Measurements from ENCODE around the gene KCNT2.
A peak's percentile ranks its signal among the peaks of the same experiment; 100 is the strongest.

The KCNT2 gene

GRCh38 chr1:196317535-196318522 lies 290.4 kb downstream of the KCNT2 start:
- Histone ChIP-seq H2AK5ac (ENCODE audit: low read length) (no peak overlapping the region), H2BK5ac (ENCODE audit: low read length) (no peak overlapping the region), H3K56ac (ENCODE audit: low read length) (no peak overlapping the region), H4K5ac (ENCODE audit: low read length) (no peak overlapping the region), H2BK15ac (replicated peaks; ENCODE audit: low read depth) (no peak overlapping the region), H3K79me1 (ENCODE audit: low read length) (no peaks in the 10 kb centered on the region), H3K4ac (ENCODE audit: low read depth, low read length) (no peak overlapping the region), H3K4me2 (ENCODE audit: low read length) (no peak overlapping the region), H3K27me3 (ENCODE audit: insufficient read depth, low read length, poor library complexity) (no peaks in the 10 kb centered on the region), H4K8ac (ENCODE audit: low read depth, low read length) (no peak overlapping the region), H3K18ac (ENCODE audit: low read length) (no peak overlapping the region), H3K27ac (ENCODE audit: low read depth, low read length) (no peak overlapping the region), H3K9ac (ENCODE audit: low read length) (no peak overlapping the region), H3K4me1 (ENCODE audit: control insufficient read depth, low read depth, low read length) (no peaks in the 10 kb centered on the region), H2BK120ac (ENCODE audit: low read depth, low read length) (no peak overlapping the region), H3K23ac (ENCODE audit: low read length) (no peak overlapping the region), H3K4me3 (ENCODE audit: low read length) (no peak overlapping the region), H3K79me2 (ENCODE audit: control insufficient read depth, insufficient read depth, low read length) (no peaks in the 10 kb centered on the region), H3K36me3 (ENCODE audit: control insufficient read depth, insufficient read depth, low read length) (no peaks in the 10 kb centered on the region)
- DNase-seq, result peak; percentile 47
- no CpG with 5 or more reads among the region's 8 CpGs for WGBS (ENCODE audit: extremely low coverage, insufficient coverage, low lambda C conversion rate)

- no peak overlapping the region for H2BK15ac ChIP-seq (replicated peaks; ENCODE audit: low read depth)
- H3K4me3 ChIP-seq (ENCODE audit: low read length), result no peak overlapping the region
- H2BK120ac ChIP-seq (ENCODE audit: low read depth, low read length), result no peak overlapping the region
- H3K79me2 ChIP-seq (ENCODE audit: control insufficient read depth, insufficient read depth, low read length), result no peaks in the 10 kb centered on the region
- no peaks in the 10 kb centered on the region for H3K36me3 ChIP-seq (ENCODE audit: control insufficient read depth, insufficient read depth, low read length)
- no peak overlapping the region for H3K27ac ChIP-seq (ENCODE audit: low read depth, low read length)
- H3K27me3 ChIP-seq (ENCODE audit: insufficient read depth, low read length, poor library complexity), result no peaks in the 10 kb centered on the region
- no peak overlapping the region for H4K8ac ChIP-seq (ENCODE audit: low read depth, low read length)
- H4K5ac ChIP-seq (ENCODE audit: low read length), result no peak overlapping the region
- H3K4me1 ChIP-seq (ENCODE audit: control insufficient read depth, low read depth, low read length), result peaks cover 2% of the 10 kb centered on the region
- H2AK5ac ChIP-seq (ENCODE audit: low read length), result no peak overlapping the region
- peak; percentile 63 for DNase-seq
- no peak overlapping the region for H3K23ac ChIP-seq (ENCODE audit: low read length)
- H3K4me2 ChIP-seq (ENCODE audit: low read length), result no peak overlapping the region
- H3K4ac ChIP-seq (ENCODE audit: low read depth, low read length), result no peak overlapping the region
- no peak overlapping the region for H3K9ac ChIP-seq (ENCODE audit: low read length)
- no CpG with 5 or more reads among the region's 1 CpG for WGBS (ENCODE audit: extremely low coverage, insufficient coverage, low lambda C conversion rate)
- no peak overlapping the region for H2BK5ac ChIP-seq (ENCODE audit: low read length)
- H3K56ac ChIP-seq (ENCODE audit: low read length), result no peak overlapping the region
- no peaks in the 10 kb centered on the region for H3K79me1 ChIP-seq (ENCODE audit: low read length)
- no peak overlapping the region for H3K18ac ChIP-seq (ENCODE audit: low read length)
Measured at GRCh38 chr1:196312739-196313138, 295.5 kb downstream of the KCNT2 start.

- H2AK5ac ChIP-seq (ENCODE audit: low read length), result no peak overlapping the region
- no peak overlapping the region for H3K4ac ChIP-seq (ENCODE audit: low read depth, low read length)
- no peak overlapping the region for H3K27ac ChIP-seq (ENCODE audit: low read depth, low read length)
- no peak overlapping the region for H2BK15ac ChIP-seq (replicated peaks; ENCODE audit: low read depth)
- H3K4me3 ChIP-seq (ENCODE audit: low read length), result no peak overlapping the region
- H3K56ac ChIP-seq (ENCODE audit: low read length), result no peak overlapping the region
- no peak overlapping the region for H3K23ac ChIP-seq (ENCODE audit: low read length)
- H2BK120ac ChIP-seq (ENCODE audit: low read depth, low read length), result no peak overlapping the region
- no peak overlapping the region for H3K18ac ChIP-seq (ENCODE audit: low read length)
- no peak overlapping the region for H2BK5ac ChIP-seq (ENCODE audit: low read length)
- no peaks in the 10 kb centered on the region for H3K79me2 ChIP-seq (ENCODE audit: control insufficient read depth, insufficient read depth, low read length)
- H4K8ac ChIP-seq (ENCODE audit: low read depth, low read length), result no peak overlapping the region
- no CpG with 5 or more reads among the region's 1 CpG for WGBS (ENCODE audit: extremely low coverage, insufficient coverage, low lambda C conversion rate)
- no peak for DNase-seq
- H3K27me3 ChIP-seq (ENCODE audit: insufficient read depth, low read length, poor library complexity), result no peaks in the 10 kb centered on the region
- H3K36me3 ChIP-seq (ENCODE audit: control insufficient read depth, insufficient read depth, low read length), result no peaks in the 10 kb centered on the region
- no peak overlapping the region for H4K5ac ChIP-seq (ENCODE audit: low read length)
- H3K79me1 ChIP-seq (ENCODE audit: low read length), result no peaks in the 10 kb centered on the region
- H3K4me1 ChIP-seq (ENCODE audit: control insufficient read depth, low read depth, low read length), result peaks cover 5% of the 10 kb centered on the region
- H3K4me2 ChIP-seq (ENCODE audit: low read length), result no peak overlapping the region
- no peak overlapping the region for H3K9ac ChIP-seq (ENCODE audit: low read length)
Measured at GRCh38 chr1:196309386-196309785, 298.9 kb downstream of the KCNT2 start.

GRCh38 chr1:196308176-196308575 lies 300.1 kb downstream of the KCNT2 start:
- DNase-seq, result no peak
- no CpG with 5 or more reads among the region's 1 CpG for WGBS (ENCODE audit: extremely low coverage, insufficient coverage, low lambda C conversion rate)

GRCh38 chr1:196306421-196306820 lies 301.8 kb downstream of the KCNT2 start:
- Histone ChIP-seq H4K8ac (ENCODE audit: low read depth, low read length) (no peak overlapping the region), H4K5ac (ENCODE audit: low read length) (no peak overlapping the region), H3K4me1 (ENCODE audit: control insufficient read depth, low read depth, low read length) (peaks cover 3% of the 10 kb centered on the region), H3K4ac (ENCODE audit: low read depth, low read length) (no peak overlapping the region), H3K4me2 (ENCODE audit: low read length) (no peak overlapping the region), H3K36me3 (ENCODE audit: control insufficient read depth, insufficient read depth, low read length) (no peaks in the 10 kb centered on the region), H3K23ac (ENCODE audit: low read length) (no peak overlapping the region), H3K79me1 (ENCODE audit: low read length) (no peaks in the 10 kb centered on the region), H3K9ac (ENCODE audit: low read length) (no peak overlapping the region), H3K79me2 (ENCODE audit: control insufficient read depth, insufficient read depth, low read length) (no peaks in the 10 kb centered on the region), H2BK120ac (ENCODE audit: low read depth, low read length) (no peak overlapping the region), H3K27ac (ENCODE audit: low read depth, low read length) (no peak overlapping the region), H3K56ac (ENCODE audit: low read length) (no peak overlapping the region), H2AK5ac (ENCODE audit: low read length) (no peak overlapping the region), H2BK5ac (ENCODE audit: low read length) (no peak overlapping the region), H3K18ac (ENCODE audit: low read length) (no peak overlapping the region), H3K27me3 (ENCODE audit: insufficient read depth, low read length, poor library complexity) (no peaks in the 10 kb centered on the region), H2BK15ac (replicated peaks; ENCODE audit: low read depth) (no peak overlapping the region), H3K4me3 (ENCODE audit: low read length) (no peak overlapping the region)
- peak; percentile 78 for DNase-seq
- WGBS (ENCODE audit: extremely low coverage, insufficient coverage, low lambda C conversion rate), result no CpG with 5 or more reads among the region's 2 CpGs

More at GRCh38 chr1:196308176-196308575, 300.1 kb downstream of the KCNT2 start:
- no peak overlapping the region for H2BK5ac ChIP-seq (ENCODE audit: low read length)
- H3K4me1 ChIP-seq (ENCODE audit: control insufficient read depth, low read depth, low read length), result peaks cover 5% of the 10 kb centered on the region
- no peaks in the 10 kb centered on the region for H3K79me2 ChIP-seq (ENCODE audit: control insufficient read depth, insufficient read depth, low read length)
- H3K18ac ChIP-seq (ENCODE audit: low read length), result no peak overlapping the region
- no peak overlapping the region for H3K4ac ChIP-seq (ENCODE audit: low read depth, low read length)
- H3K27me3 ChIP-seq (ENCODE audit: insufficient read depth, low read length, poor library complexity), result no peaks in the 10 kb centered on the region
- no peak overlapping the region for H2AK5ac ChIP-seq (ENCODE audit: low read length)
- no peak overlapping the region for H3K9ac ChIP-seq (ENCODE audit: low read length)
- no peak overlapping the region for H4K5ac ChIP-seq (ENCODE audit: low read length)
- H3K36me3 ChIP-seq (ENCODE audit: control insufficient read depth, insufficient read depth, low read length), result no peaks in the 10 kb centered on the region
- no peak overlapping the region for H3K27ac ChIP-seq (ENCODE audit: low read depth, low read length)
- no peak overlapping the region for H2BK120ac ChIP-seq (ENCODE audit: low read depth, low read length)
- H3K79me1 ChIP-seq (ENCODE audit: low read length), result no peaks in the 10 kb centered on the region
- H2BK15ac ChIP-seq (replicated peaks; ENCODE audit: low read depth), result no peak overlapping the region
- H3K56ac ChIP-seq (ENCODE audit: low read length), result no peak overlapping the region
- H3K4me2 ChIP-seq (ENCODE audit: low read length), result no peak overlapping the region
- H4K8ac ChIP-seq (ENCODE audit: low read depth, low read length), result no peak overlapping the region
- H3K4me3 ChIP-seq (ENCODE audit: low read length), result no peak overlapping the region
- no peak overlapping the region for H3K23ac ChIP-seq (ENCODE audit: low read length)

Measured in mesendoderm (in vitro differentiated cells).